Heart left ventricle (tissue), 13 donors: ENCODE measurements around the gene FAM170A.

ENCODE experiments used
- POLR2A ChIP-seq, 2 donors: fragments of 450-650 bp; IDR thresholded peaks; one replicate each; pipeline ENCODE4 v1.6.1; 2017; ENCODE audit warnings: antibody characterized with exemption in 2 of 2, mild to moderate bottlenecking in 2 of 2, moderate library complexity in 2 of 2
- TF ChIP-seq, protein P1 (sequence below), 12 donors: fragments of 200-600 bp; sonication (generic) in 4 of 12; IDR thresholded peaks; one replicate each; pipeline versions ENCODE4 v1.5.0 to v1.8.0; 2018 to 2022; ENCODE audit warnings: antibody characterized with exemption in 12 of 12, mild to moderate bottlenecking in 5 of 12
- donor health status: ischemic (EF 13 %, LVEDD 7.1; RV severe dilation, severe dysfunction).
- donor health status: DM: no; HTN: yes; CAD: no.
- donor health status: DM: no; HTN: no; CAD: no.
- donor health status: ischemic (EF 25% LVEDD 6.9; RV normal size, moderate dysfunction).
- donor health status: ischemic (EF 25% LVEDD 5.7; RV mildly dilated, moderate dysfunction).
- donor health status: ischemic (EF 35%, LVEDD 5.7; RV mildly dilated, moderate dysfunction).
- donor health status: nonischemic (EF 11% LVEDD 7.7; RV severe dilation, severe dysfunction).
- donor health status: DM: yes; HTN: yes; CAD: no.
- donor health status: PGD.
- donor health status: ischemic (EF 29% LVEDD 5.4; RV normal size, mild dysfunction).
- donor health status: nonischemic (EF 23%, LVEDD 6.1; RV moderate dilation, normal function).

DNA sequence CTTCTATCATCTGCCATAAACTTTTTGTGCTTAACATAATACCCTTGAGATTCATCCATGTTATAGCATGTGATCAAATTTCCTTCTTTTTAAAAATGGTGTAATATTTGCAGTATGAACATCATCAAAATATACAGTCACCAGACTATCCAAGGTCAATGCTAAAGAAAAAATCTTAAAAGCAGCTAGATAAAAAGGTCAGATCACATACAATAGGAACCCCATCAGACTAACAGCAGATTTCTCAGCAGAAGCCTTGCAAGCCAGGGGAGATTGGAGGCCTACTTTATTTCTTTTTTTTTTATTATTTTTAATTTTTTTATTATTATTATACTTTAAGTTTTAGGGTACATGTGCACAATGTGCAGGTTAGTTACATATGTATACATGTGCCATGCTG lies 37.2 kb downstream of the FAM170A start:
- TF ChIP-seq, protein P1, sequence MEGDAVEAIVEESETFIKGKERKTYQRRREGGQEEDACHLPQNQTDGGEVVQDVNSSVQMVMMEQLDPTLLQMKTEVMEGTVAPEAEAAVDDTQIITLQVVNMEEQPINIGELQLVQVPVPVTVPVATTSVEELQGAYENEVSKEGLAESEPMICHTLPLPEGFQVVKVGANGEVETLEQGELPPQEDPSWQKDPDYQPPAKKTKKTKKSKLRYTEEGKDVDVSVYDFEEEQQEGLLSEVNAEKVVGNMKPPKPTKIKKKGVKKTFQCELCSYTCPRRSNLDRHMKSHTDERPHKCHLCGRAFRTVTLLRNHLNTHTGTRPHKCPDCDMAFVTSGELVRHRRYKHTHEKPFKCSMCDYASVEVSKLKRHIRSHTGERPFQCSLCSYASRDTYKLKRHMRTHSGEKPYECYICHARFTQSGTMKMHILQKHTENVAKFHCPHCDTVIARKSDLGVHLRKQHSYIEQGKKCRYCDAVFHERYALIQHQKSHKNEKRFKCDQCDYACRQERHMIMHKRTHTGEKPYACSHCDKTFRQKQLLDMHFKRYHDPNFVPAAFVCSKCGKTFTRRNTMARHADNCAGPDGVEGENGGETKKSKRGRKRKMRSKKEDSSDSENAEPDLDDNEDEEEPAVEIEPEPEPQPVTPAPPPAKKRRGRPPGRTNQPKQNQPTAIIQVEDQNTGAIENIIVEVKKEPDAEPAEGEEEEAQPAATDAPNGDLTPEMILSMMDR (IDR thresholded peaks at IDR 0.05) = no peak
- no peak for TF ChIP-seq POLR2A (IDR thresholded peaks at IDR 0.05)
